A673 (cell line): ENCODE measurements around the gene SH3RF3.

ENCODE experiments used
- EZH2 ChIP-seq: fragments of 200-600 bp; sonication (generic); IDR thresholded peaks from 2 replicates; pipeline ENCODE4 v1.6.1; 2017; ENCODE audit warnings: borderline replicate concordance, low read depth, mild to moderate bottlenecking, mixed read lengths, antibody characterized with exemption, low read length; ENCODE audit not compliant: poor library complexity, severe bottlenecking
- TF ChIP-seq, protein P1 (sequence below): fragments of 300-800, 200-600 bp; sonication (generic); conservative IDR thresholded peaks from 2 replicates; pipeline ENCODE4 v1.5.1; 2017; ENCODE audit warnings: low read depth, mild to moderate bottlenecking, antibody characterized with exemption, low read length, moderate library complexity, mixed read lengths

GRCh38 chr2:109297566-109298490 lies 168.8 kb downstream of the SH3RF3 start:
- TF ChIP-seq, protein P1, sequence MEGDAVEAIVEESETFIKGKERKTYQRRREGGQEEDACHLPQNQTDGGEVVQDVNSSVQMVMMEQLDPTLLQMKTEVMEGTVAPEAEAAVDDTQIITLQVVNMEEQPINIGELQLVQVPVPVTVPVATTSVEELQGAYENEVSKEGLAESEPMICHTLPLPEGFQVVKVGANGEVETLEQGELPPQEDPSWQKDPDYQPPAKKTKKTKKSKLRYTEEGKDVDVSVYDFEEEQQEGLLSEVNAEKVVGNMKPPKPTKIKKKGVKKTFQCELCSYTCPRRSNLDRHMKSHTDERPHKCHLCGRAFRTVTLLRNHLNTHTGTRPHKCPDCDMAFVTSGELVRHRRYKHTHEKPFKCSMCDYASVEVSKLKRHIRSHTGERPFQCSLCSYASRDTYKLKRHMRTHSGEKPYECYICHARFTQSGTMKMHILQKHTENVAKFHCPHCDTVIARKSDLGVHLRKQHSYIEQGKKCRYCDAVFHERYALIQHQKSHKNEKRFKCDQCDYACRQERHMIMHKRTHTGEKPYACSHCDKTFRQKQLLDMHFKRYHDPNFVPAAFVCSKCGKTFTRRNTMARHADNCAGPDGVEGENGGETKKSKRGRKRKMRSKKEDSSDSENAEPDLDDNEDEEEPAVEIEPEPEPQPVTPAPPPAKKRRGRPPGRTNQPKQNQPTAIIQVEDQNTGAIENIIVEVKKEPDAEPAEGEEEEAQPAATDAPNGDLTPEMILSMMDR = no peak
- no peak for TF ChIP-seq EZH2
